Cardiac fibroblast (primary cell): ENCODE data around the gene PSMC3.
A peak's percentile ranks its signal among the peaks of the same experiment; 100 is the strongest.

Experiments
- DNase-seq, 2 donors: peaks; one replicate each; pipeline versions ENCODE4 v3.0.0 to v3.0.0-alpha.2; 2010; ENCODE audit warnings: low read depth in 2 of 2
- H3K4me3 ChIP-seq, 2 donors: replicated peaks in 1 of 2; 1 replicate in 1 of 2; 2 replicates in 1 of 2; pipeline ENCODE4 v1.5.1; 2011; ENCODE audit warnings: low read depth in 2 of 2, low read length in 2 of 2, mild to moderate bottlenecking in 2 of 2, moderate library complexity in 1 of 2
- TF ChIP-seq, protein P1 (sequence below): IDR thresholded peaks from one replicate; pipeline ENCODE4 v1.5.1; 2011; ENCODE audit warnings: low read depth, mild to moderate bottlenecking, low read length, inconsistent platforms

PSMC3 gene

DNA sequence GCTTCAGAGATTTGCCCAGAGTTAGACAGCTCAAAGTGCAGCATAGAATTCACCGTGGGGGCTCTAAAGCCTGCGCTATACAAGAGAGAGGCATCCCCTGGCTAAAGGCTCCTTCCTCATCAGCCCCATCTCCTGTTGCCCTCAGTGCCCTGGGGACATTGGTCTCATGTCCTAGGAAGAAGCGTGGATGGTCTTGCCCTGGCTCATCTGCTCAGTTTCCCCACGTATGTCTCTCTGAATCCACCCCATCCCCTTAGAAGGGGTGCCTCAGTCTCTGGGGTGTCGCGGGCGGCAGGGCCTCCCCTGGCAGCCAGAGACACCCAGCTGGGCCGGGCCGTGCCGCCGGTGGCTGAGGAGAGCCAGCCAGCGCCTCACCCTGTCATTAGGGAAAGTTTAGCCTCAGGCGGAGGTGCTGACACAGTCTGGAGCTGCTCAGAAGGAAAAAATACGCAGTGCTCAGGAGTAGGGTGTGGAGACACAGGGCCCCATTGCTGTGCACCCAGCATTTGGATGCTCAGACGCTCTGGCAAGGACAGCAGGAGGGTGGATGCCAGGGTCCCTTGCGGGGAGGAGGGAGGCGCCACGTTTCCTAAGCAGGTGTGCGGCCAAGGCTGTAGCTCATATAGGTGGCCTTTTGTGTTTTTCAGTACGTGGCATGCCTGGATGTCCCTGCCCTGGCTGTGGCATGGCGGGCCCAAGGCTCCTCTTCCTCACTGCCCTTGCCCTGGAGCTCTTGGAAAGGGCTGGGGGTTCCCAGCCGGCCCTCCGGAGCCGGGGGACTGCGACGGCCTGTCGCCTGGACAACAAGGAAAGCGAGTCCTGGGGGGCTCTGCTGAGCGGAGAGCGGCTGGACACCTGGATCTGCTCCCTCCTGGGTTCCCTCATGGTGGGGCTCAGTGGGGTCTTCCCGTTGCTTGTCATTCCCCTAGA lies 16.5 kb downstream of the PSMC3 start:
- peak overlapping the region; percentile 64 to 80 for H3K4me3 ChIP-seq
- DNase-seq: no peak
- TF ChIP-seq, protein P1, sequence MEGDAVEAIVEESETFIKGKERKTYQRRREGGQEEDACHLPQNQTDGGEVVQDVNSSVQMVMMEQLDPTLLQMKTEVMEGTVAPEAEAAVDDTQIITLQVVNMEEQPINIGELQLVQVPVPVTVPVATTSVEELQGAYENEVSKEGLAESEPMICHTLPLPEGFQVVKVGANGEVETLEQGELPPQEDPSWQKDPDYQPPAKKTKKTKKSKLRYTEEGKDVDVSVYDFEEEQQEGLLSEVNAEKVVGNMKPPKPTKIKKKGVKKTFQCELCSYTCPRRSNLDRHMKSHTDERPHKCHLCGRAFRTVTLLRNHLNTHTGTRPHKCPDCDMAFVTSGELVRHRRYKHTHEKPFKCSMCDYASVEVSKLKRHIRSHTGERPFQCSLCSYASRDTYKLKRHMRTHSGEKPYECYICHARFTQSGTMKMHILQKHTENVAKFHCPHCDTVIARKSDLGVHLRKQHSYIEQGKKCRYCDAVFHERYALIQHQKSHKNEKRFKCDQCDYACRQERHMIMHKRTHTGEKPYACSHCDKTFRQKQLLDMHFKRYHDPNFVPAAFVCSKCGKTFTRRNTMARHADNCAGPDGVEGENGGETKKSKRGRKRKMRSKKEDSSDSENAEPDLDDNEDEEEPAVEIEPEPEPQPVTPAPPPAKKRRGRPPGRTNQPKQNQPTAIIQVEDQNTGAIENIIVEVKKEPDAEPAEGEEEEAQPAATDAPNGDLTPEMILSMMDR: no peak

DNA sequence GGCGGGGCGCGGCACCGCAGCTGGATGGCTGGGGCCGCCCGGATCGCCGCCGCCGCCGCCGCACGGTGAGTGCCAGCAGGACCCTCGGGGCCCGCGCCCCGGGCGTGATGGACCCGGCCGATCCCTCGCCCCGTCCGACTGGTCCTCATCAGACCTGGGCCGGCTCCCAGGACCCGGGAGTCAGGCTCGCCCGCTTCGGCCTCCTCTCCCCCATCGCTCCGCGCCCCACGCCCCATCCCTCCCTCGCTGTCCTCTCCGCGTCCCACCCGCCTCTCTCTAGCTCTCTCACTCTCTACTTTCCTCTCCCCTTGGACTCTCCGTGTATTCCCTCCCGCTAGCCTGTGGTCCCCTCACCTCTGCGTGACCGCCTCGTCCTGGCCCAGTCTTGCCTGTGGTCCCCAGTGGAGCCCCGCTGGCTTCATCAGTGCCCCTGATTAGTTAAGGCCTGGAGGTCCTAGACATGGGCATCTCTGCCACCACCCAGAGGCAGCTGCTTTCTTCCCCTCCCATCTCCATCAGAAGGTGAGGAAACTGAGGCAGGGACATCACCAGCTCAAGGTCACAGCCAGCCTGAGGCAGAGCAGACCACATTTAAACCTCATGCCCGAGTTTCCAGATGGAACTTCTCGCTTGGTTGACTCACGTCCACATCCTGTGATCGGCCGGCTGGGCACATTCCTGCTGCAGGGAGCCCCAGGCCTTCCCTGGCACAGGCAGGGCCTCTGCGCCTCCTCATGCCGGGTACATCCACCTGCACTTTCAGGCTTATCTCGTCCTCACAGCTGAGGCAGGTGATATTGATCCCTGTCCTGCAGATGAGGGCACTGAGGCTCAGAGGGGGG lies 17.4 kb downstream of the PSMC3 start:
- TF ChIP-seq, protein P1: no peak

DNA sequence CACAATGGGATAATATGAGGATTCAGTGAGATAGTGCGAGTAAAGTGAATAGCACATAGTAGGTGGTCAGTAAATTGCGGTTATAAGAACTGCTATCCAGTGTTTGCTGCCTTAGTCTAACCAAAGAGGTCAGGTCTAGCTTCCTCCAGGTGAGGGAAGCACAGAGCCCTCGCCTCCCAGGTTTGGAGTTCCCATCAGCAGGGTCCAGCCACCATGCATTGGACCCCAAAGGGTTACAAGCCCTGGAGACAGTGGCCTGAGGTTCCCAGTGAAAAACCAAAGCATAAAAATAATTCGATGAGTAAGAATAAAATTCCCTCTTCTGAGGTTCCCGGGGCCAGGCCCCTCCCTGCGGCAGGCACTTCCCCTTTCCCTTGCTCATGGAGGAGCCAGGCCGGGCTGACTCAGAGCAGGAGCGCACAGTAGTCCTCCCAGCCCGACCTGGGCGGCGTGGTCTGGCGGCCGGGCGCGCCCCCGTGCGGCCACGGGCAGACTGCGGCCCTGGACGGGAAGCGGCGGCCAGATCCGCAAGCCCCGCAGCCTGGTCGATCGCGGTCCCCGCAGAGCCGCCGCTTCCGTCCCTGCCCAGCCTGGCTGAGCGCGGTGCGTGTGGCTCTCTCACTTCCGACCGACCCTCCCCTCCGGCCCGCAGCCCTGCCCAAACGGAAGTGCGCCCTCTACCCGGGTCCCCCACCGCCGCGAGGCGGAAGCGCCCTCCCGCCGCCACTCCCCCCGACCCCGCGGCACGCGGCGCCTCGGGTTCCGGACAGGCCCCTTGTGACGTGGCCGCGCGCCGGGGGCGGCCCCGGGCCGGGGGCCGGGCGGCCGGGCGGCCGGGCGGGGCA lies 18.3 kb downstream of the PSMC3 start, which contains the start of gene SLC39A13:
Gene SLC39A13, plus strand, starts transcription at position 845 of the 845 bp plus-strand sequence. CDS start 1,505 bp downstream, outside the sequence.
- peak within 1 kb of the TSS; percentile 64 to 80 for H3K4me3 ChIP-seq
- peak; percentile 96 to 98 for DNase-seq
- TF ChIP-seq, protein P1: peak; percentile 12

More for the DNA sequence above, 17.4 kb downstream of the PSMC3 start:
- peak overlapping the region; percentile 64 to 80 for H3K4me3 ChIP-seq
- DNase-seq: peak; percentile 83 to 88

DNA sequence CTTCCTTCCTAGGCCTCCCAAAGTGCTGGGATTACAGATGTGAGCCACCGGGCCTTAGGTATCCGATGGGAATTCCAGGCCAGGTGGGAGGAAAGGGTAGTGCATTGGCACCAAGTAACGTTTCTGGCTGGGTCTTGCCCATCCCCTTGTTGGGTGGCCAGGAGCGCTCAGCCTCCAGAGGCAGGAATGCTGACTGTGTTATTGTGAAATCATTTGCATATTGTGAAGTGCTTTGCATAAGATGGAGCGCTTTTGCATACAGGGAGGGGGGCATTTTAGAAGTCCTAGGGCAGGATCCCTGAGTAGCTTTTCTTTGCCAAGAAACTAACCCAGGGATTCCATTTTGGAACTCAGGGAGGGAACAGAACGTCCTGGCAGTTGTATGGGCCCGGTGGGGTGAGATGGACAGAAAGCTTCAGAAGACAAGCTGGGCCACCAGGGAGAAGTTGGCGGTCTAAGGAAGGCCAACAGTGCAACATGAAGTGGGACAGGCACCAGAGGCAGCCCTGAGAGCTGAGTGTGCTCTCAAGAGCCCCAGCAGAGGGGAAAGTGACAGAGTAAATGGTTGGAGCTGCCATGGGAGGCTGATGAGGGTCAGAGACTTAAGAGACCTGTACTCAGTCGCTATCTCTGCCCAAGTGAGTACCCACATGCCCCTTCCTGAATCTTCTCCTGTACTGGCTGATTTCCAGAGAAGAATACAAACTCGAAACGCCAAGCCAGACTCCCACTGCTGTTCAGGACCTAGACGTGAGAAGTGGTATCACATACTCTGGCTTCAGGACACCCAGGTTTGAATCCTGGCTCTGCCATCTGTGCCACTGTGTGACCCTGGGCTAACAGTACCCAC lies 19.1 kb downstream of the PSMC3 start:
- peak overlapping the region; percentile 60 to 64 for H3K4me3 ChIP-seq
- TF ChIP-seq, protein P1: no peak
- DNase-seq: peak in 1 of 2 donors; percentile 45

DNA sequence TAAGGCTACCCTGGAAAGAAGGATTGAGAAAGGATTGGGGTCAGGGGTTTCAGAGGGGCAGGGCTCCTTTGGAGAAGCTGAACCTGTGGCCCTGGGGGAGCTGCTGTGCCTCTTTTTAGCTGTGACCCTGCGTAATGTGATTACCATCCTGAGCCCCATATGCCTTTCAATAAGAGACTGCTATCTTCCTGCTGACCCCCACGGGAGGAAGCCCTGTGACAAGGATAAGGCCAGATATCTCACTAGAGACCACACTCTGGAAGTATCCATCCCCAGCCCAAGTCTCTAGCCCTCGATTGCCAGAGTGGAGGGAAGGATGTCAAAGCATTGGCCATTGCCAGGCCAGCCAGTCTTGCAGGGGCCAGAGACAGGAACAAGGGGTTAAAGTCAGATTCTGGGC lies 22.7 kb downstream of the PSMC3 start:
- TF ChIP-seq, protein P1: no peak
- DNase-seq: no peak

More for the DNA sequence above, 22.7 kb downstream of the PSMC3 start:
- H3K4me3 ChIP-seq: no peak overlapping the region
